ENCODE data around the gene ROR1. TPM values are rescaled to one million over a fixed set of nuclear protein-coding genes. Genes with fewer than 3 reads are reported as not detected.

Gene ROR1
- total and polyA plus RNA-seq, 2 of the 4 experiments (the other 2 are of a cell fraction) = 4.4 to 10.0 TPM

DNA sequence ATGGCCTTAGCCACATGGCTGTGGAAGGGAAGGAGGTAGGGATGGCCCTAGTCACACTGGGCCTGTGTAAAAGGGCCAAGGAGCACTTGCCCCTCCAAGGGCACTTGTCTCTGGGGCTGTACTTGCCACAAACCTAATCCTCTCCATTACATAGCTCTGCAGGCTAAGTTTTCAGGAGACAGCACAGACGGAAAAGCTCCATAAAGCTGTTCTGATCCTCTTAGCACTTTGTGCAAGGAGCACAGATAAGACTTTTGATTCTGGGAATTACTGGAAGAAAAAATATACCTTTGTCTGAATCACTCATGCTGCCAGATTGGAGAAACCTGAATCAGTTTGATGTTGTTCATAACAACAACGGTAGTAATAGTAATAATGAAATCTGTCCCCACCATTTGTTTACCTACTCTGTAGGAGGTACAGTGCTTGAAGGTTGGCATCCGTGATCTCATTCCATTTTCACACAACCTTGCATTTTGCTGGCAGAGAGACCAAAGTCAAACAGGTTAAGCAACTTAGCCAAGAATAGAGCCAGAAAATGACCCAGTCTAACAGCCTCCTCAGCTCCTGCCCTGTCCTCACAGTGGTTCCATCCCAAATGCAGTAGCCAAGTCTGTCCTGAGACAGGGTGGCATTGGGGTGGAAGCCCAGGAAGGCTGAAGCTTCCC is 207.1 kb downstream of the ROR1 start:
- no peaks in the 10 kb centered on the region for H3K79me1 ChIP-seq (ENCODE audit: low read depth in 1 of 2, low read length in 2 of 2)
- no peak overlapping the region for H2BK120ac ChIP-seq (ENCODE audit: low read depth, low read length)
- TF ChIP-seq MAZ (IDR thresholded peaks at IDR 0.05; ENCODE audit: borderline replicate concordance, low read depth, low read length) (no peak), RCOR1 (IDR thresholded peaks at IDR 0.05; ENCODE audit: insufficient replicate concordance, low read length) (no peak), NFE2L2 (IDR thresholded peaks at IDR 0.05; ENCODE audit: low read depth, low read length) (no peak), CEBPB (IDR thresholded peaks at IDR 0.05; ENCODE audit: low read depth, low read length) (no peak), RFX5 (IDR thresholded peaks at IDR 0.05; ENCODE audit: low read depth, low read length) (no peak), POLR2A (IDR thresholded peaks at IDR 0.05; ENCODE audit: low read depth, low read length) (no peak), CHD1 (IDR thresholded peaks at IDR 0.05; ENCODE audit: low read depth, low read length) (no peak), RAD21 (IDR thresholded peaks at IDR 0.05; ENCODE audit: low read length) (no peak), MAFK (IDR thresholded peaks at IDR 0.05; ENCODE audit: low read depth, low read length) (no peak)
- TF ChIP-seq, protein P1, sequence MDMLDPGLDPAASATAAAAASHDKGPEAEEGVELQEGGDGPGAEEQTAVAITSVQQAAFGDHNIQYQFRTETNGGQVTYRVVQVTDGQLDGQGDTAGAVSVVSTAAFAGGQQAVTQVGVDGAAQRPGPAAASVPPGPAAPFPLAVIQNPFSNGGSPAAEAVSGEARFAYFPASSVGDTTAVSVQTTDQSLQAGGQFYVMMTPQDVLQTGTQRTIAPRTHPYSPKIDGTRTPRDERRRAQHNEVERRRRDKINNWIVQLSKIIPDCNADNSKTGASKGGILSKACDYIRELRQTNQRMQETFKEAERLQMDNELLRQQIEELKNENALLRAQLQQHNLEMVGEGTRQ (IDR thresholded peaks at IDR 0.05; ENCODE audit: low read depth, low read length) = no peak
- TF ChIP-seq, protein P2, sequence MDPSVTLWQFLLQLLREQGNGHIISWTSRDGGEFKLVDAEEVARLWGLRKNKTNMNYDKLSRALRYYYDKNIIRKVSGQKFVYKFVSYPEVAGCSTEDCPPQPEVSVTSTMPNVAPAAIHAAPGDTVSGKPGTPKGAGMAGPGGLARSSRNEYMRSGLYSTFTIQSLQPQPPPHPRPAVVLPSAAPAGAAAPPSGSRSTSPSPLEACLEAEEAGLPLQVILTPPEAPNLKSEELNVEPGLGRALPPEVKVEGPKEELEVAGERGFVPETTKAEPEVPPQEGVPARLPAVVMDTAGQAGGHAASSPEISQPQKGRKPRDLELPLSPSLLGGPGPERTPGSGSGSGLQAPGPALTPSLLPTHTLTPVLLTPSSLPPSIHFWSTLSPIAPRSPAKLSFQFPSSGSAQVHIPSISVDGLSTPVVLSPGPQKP (IDR thresholded peaks at IDR 0.05; ENCODE audit: borderline replicate concordance, low read depth, low read length) = no peak
- TF ChIP-seq, protein P3, sequence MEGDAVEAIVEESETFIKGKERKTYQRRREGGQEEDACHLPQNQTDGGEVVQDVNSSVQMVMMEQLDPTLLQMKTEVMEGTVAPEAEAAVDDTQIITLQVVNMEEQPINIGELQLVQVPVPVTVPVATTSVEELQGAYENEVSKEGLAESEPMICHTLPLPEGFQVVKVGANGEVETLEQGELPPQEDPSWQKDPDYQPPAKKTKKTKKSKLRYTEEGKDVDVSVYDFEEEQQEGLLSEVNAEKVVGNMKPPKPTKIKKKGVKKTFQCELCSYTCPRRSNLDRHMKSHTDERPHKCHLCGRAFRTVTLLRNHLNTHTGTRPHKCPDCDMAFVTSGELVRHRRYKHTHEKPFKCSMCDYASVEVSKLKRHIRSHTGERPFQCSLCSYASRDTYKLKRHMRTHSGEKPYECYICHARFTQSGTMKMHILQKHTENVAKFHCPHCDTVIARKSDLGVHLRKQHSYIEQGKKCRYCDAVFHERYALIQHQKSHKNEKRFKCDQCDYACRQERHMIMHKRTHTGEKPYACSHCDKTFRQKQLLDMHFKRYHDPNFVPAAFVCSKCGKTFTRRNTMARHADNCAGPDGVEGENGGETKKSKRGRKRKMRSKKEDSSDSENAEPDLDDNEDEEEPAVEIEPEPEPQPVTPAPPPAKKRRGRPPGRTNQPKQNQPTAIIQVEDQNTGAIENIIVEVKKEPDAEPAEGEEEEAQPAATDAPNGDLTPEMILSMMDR (conservative IDR thresholded peaks at IDR 0.05; ENCODE audit: low read depth, low read length) = no peak
- H3K27me3 ChIP-seq (ENCODE audit: control insufficient read depth, insufficient read depth, low read length) = no peaks in the 10 kb centered on the region; the same call in 1 of the 2 replicates
- ChIA-PET POLR2A (ENCODE audit: unreplicated experiment) (no interaction called here), CTCF (interaction anchor here (1.3 kb wide), 1 partner anchor 9 kb away, joined by 4 read pairs; no protein-coding TSS in a partner anchor)
- H3K27ac ChIP-seq (ENCODE audit: insufficient read depth, low read length) = no peak overlapping the region
- no peak overlapping the region for H2AK5ac ChIP-seq (ENCODE audit: low read depth, low read length)
- no peak overlapping the region for H3K4ac ChIP-seq (ENCODE audit: low read depth, low read length)
- no peaks in the 10 kb centered on the region for H3K9me1 ChIP-seq (ENCODE audit: insufficient read depth, low read length)
- H3K36me3 ChIP-seq (ENCODE audit: control insufficient read depth, insufficient read depth, low read length) = no peaks in the 10 kb centered on the region
- no peaks in the 10 kb centered on the region for H3K9me3 ChIP-seq (ENCODE audit: control insufficient read depth, insufficient read depth, low read length)
- H3K18ac ChIP-seq (ENCODE audit: low read depth, low read length) = no peak overlapping the region
- H2AK9ac ChIP-seq (replicated peaks; ENCODE audit: low read depth, low read length, poor library complexity) = no peak overlapping the region
- no peak for DNase-seq
- H4K8ac ChIP-seq (ENCODE audit: low read depth in 2 of 2, low read length in 2 of 2) = no peak overlapping the region
- WGBS, 2 experiments (ENCODE audit: extremely low coverage in 2 of 2, insufficient read length in 1 of 2) = no CpG with 5 or more reads among the region's 3 CpGs
- no peak overlapping the region for H3K4me2 ChIP-seq (ENCODE audit: low read depth, low read length)
- no peak overlapping the region for H3K23ac ChIP-seq (ENCODE audit: low read depth, low read length)
- dilution Hi-C loops (cut with HindIII; ENCODE audit: low sequenced_read_pairs, unreplicated experiment) = no loop called here
- no peak overlapping the region for H2BK5ac ChIP-seq (ENCODE audit: low read depth, low read length, poor library complexity, severe bottlenecking)
- intact Hi-C loops (cut with micrococcal nuclease) = no loop called here
- ATAC-seq (ENCODE audit: low read depth) = no peak
- no peak overlapping the region for H3K56ac ChIP-seq (ENCODE audit: extremely low read depth, insufficient read depth, low read length)
- peaks cover 5% of the 10 kb centered on the region for H3K4me1 ChIP-seq (ENCODE audit: control insufficient read depth, insufficient read depth, low read length)
- H2BK20ac ChIP-seq (ENCODE audit: low read depth, low read length) = no peak overlapping the region
- no peak overlapping the region for H2BK15ac ChIP-seq (ENCODE audit: low read depth, low read length)
- no peak overlapping the region for H2AFZ ChIP-seq (replicated peaks; ENCODE audit: low read length, poor library complexity)
- H3K9ac ChIP-seq (ENCODE audit: low read depth, low read length) = no peak overlapping the region
- H4K20me1 ChIP-seq (ENCODE audit: insufficient read depth, low read length) = no peaks in the 10 kb centered on the region
- no peak overlapping the region for H3K4me3 ChIP-seq (ENCODE audit: insufficient read depth, low read depth, low read length)
- H4K91ac ChIP-seq (ENCODE audit: insufficient read depth, low read depth, low read length) = no peak overlapping the region
- no peak overlapping the region for H4K5ac ChIP-seq (ENCODE audit: low read depth, low read length)
- BruUV-seq (replicated peaks) = no TSS peak
- in situ Hi-C loops (cut with MboI; ENCODE audit: low sequenced_read_pairs) = no loop called here
- H3K14ac ChIP-seq (replicated peaks; ENCODE audit: low read depth, low read length) = no peak overlapping the region
